Measurements from ENCODE around the gene TXNRD2. TPM values are rescaled to one million over a fixed set of nuclear protein-coding genes. Genes with fewer than 3 reads are reported as not detected.

TXNRD2 gene
- polyA plus RNA-seq, 1 donor from 2014 or later: 4.1 TPM

DNA sequence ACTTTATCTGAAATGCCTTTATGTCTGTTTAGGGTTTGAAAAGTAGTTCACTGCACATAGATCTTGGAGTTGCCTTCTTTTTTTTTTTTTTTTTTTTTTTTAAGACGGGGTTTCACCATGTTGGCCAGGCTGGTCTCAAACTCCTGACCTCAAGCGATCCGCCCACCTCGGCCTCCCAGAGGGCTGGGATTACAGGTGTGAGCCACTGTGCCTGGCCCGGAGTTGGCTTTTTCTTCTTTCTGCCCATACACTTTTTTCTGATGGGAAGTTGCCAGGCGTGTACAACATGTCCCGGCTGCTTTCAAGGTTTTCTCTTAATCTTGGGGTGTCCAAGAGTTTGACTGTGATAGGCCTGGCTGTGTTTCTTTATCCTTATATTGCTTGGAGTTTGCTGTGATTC, 74.0 kb downstream of the TXNRD2 start:
- Histone ChIP-seq H3K9me3 (ENCODE audit: low read length) (no peaks in the 10 kb centered on the region), H3K27ac (ENCODE audit: low read length) (no peak overlapping the region), H3K9ac (ENCODE audit: low read length) (no peak overlapping the region), H3K27me3 (ENCODE audit: insufficient read depth, low read depth, low read length) (no peaks in the 10 kb centered on the region), H3K9me2 (ENCODE audit: insufficient read depth, low read length) (no peaks in the 10 kb centered on the region), H3K36me3 (ENCODE audit: insufficient read depth, low read length) (no peaks in the 10 kb centered on the region), H3K79me2 (replicated peaks; ENCODE audit: insufficient read depth, low read length) (no peaks in the 10 kb centered on the region), H4K20me1 (ENCODE audit: insufficient read depth) (no peaks in the 10 kb centered on the region), H3K4me3 (ENCODE audit: low read length) (no peak overlapping the region), H3F3A (ENCODE audit: insufficient read depth, low read length, poor library complexity, severe bottlenecking) (no peaks in the 10 kb centered on the region), H2AFZ (ENCODE audit: low read depth, low read length) (no peak overlapping the region), H3K4me2 (ENCODE audit: low read length) (no peak overlapping the region)
- TF ChIP-seq TAF1 (IDR thresholded peaks at IDR 0.05; ENCODE audit: low read depth) (no peak), SMC3 (conservative IDR thresholded peaks at IDR 0.05; ENCODE audit: poor library complexity) (no peak), EZH2 (IDR thresholded peaks at IDR 0.05; ENCODE audit: borderline replicate concordance, insufficient read depth, low read length, poor library complexity, severe bottlenecking) (no peak), POLR2AphosphoS5 (IDR thresholded peaks at IDR 0.05) (no peak), MXI1 (conservative IDR thresholded peaks at IDR 0.05; ENCODE audit: poor library complexity, severe bottlenecking) (no peak), EP300 (conservative IDR thresholded peaks at IDR 0.05; ENCODE audit: poor library complexity, severe bottlenecking) (no peak), RAD21 (conservative IDR thresholded peaks at IDR 0.05) (no peak)
- TF ChIP-seq, protein P1, sequence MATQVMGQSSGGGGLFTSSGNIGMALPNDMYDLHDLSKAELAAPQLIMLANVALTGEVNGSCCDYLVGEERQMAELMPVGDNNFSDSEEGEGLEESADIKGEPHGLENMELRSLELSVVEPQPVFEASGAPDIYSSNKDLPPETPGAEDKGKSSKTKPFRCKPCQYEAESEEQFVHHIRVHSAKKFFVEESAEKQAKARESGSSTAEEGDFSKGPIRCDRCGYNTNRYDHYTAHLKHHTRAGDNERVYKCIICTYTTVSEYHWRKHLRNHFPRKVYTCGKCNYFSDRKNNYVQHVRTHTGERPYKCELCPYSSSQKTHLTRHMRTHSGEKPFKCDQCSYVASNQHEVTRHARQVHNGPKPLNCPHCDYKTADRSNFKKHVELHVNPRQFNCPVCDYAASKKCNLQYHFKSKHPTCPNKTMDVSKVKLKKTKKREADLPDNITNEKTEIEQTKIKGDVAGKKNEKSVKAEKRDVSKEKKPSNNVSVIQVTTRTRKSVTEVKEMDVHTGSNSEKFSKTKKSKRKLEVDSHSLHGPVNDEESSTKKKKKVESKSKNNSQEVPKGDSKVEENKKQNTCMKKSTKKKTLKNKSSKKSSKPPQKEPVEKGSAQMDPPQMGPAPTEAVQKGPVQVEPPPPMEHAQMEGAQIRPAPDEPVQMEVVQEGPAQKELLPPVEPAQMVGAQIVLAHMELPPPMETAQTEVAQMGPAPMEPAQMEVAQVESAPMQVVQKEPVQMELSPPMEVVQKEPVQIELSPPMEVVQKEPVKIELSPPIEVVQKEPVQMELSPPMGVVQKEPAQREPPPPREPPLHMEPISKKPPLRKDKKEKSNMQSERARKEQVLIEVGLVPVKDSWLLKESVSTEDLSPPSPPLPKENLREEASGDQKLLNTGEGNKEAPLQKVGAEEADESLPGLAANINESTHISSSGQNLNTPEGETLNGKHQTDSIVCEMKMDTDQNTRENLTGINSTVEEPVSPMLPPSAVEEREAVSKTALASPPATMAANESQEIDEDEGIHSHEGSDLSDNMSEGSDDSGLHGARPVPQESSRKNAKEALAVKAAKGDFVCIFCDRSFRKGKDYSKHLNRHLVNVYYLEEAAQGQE (IDR thresholded peaks at IDR 0.05; ENCODE audit: borderline replicate concordance): no peak
- TF ChIP-seq, protein P2, sequence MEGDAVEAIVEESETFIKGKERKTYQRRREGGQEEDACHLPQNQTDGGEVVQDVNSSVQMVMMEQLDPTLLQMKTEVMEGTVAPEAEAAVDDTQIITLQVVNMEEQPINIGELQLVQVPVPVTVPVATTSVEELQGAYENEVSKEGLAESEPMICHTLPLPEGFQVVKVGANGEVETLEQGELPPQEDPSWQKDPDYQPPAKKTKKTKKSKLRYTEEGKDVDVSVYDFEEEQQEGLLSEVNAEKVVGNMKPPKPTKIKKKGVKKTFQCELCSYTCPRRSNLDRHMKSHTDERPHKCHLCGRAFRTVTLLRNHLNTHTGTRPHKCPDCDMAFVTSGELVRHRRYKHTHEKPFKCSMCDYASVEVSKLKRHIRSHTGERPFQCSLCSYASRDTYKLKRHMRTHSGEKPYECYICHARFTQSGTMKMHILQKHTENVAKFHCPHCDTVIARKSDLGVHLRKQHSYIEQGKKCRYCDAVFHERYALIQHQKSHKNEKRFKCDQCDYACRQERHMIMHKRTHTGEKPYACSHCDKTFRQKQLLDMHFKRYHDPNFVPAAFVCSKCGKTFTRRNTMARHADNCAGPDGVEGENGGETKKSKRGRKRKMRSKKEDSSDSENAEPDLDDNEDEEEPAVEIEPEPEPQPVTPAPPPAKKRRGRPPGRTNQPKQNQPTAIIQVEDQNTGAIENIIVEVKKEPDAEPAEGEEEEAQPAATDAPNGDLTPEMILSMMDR (IDR thresholded peaks at IDR 0.05; ENCODE audit: poor library complexity, severe bottlenecking): no peak

DNA sequence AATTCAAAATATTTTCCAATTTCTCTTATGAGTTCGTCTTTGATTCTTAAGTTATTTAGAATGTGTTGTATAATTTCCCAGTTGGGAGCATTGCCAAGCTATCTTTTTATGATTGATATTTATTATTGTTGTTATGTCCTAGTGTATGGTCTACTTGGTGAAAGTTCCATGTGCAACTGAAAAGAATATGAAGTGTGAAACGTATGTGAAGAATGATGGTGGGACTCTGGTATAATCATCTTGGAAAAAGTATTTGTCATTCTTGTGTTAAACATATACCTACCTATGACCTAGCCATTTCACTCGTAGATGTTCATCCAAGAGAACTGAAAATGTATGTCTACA, 75.0 kb downstream of the TXNRD2 start:
- Histone ChIP-seq H3K36me3 (ENCODE audit: insufficient read depth, low read length) (no peaks in the 10 kb centered on the region), H3K9ac (ENCODE audit: low read length) (no peak overlapping the region), H3K9me3 (ENCODE audit: low read length) (no peaks in the 10 kb centered on the region), H3K9me2 (ENCODE audit: insufficient read depth, low read length) (no peaks in the 10 kb centered on the region), H2AFZ (ENCODE audit: low read depth, low read length) (no peak overlapping the region), H3K4me3 (ENCODE audit: low read length) (no peak overlapping the region), H3K27me3 (ENCODE audit: insufficient read depth, low read depth, low read length) (no peaks in the 10 kb centered on the region), H4K20me1 (ENCODE audit: insufficient read depth) (no peaks in the 10 kb centered on the region), H3K79me2 (replicated peaks; ENCODE audit: insufficient read depth, low read length) (no peaks in the 10 kb centered on the region), H3F3A (ENCODE audit: insufficient read depth, low read length, poor library complexity, severe bottlenecking) (no peaks in the 10 kb centered on the region), H3K4me2 (ENCODE audit: low read length) (no peak overlapping the region), H3K27ac (ENCODE audit: low read length) (no peak overlapping the region)
- TF ChIP-seq TAF1 (IDR thresholded peaks at IDR 0.05; ENCODE audit: low read depth) (no peak), EP300 (conservative IDR thresholded peaks at IDR 0.05; ENCODE audit: poor library complexity, severe bottlenecking) (no peak), SMC3 (conservative IDR thresholded peaks at IDR 0.05; ENCODE audit: poor library complexity) (no peak), EZH2 (IDR thresholded peaks at IDR 0.05; ENCODE audit: borderline replicate concordance, insufficient read depth, low read length, poor library complexity, severe bottlenecking) (no peak), POLR2AphosphoS5 (IDR thresholded peaks at IDR 0.05) (no peak), MXI1 (conservative IDR thresholded peaks at IDR 0.05; ENCODE audit: poor library complexity, severe bottlenecking) (no peak), RAD21 (conservative IDR thresholded peaks at IDR 0.05) (no peak)
- TF ChIP-seq, protein P1 (IDR thresholded peaks at IDR 0.05; ENCODE audit: borderline replicate concordance): no peak
- TF ChIP-seq, protein P2 (IDR thresholded peaks at IDR 0.05; ENCODE audit: poor library complexity, severe bottlenecking): no peak
